Measurements from ENCODE around the gene IGLL1. TPM values are rescaled to one million over a fixed set of nuclear protein-coding genes. Genes with fewer than 3 reads are reported as not detected.

IGLL1 gene
- total and polyA plus RNA-seq, 2 donors (not counting 3 experiments of a cell fraction or from before 2014, with no cell fraction given): not detected

- POLR2A ChIA-PET: no interaction called here
These were observed 25.9 kb downstream of the IGLL1 start for GRCh38 chr22:23553924-23554870.

GRCh38 chr22:23553438-23553837 lies 26.7 kb downstream of the IGLL1 start:
- BruUV-seq (replicated peaks): no TSS peak
- no peak for DNase-seq (ENCODE audit: low read depth, low spot score)
- H3K4me3 ChIP-seq (replicated peaks in 1 of 3; ENCODE audit: insufficient read depth in 1 of 3, low read depth in 1 of 3, low read length in 3 of 3): no peak overlapping the region
- peaks cover 0 to 4% of the 10 kb centered on the region in 2 experiments for H3K27me3 ChIP-seq (ENCODE audit: control insufficient read depth in 2 of 2, insufficient read depth in 2 of 2, low read length in 2 of 2)
- H3K4me1 ChIP-seq (ENCODE audit: control insufficient read depth, extremely low read depth, insufficient read depth, low read length): no peaks in the 10 kb centered on the region
- intact Hi-C loops (cut with micrococcal nuclease): no loop called here
- H4K20me1 ChIP-seq (replicated peaks; ENCODE audit: control insufficient read depth, extremely low read depth, insufficient read depth, low read length): no peaks in the 10 kb centered on the region
- POLR2A ChIA-PET: no interaction called here
- H3K79me2 ChIP-seq (ENCODE audit: control insufficient read depth, insufficient read depth, low read length): no peaks in the 10 kb centered on the region
- no peaks in the 10 kb centered on the region for H3K9me1 ChIP-seq (replicated peaks; ENCODE audit: control insufficient read depth, extremely low read depth, insufficient read depth, low read length)
- TF ChIP-seq POLR2AphosphoS5 (IDR thresholded peaks at IDR 0.05; ENCODE audit: insufficient read depth, low read depth, low read length): no peak
- no peak for TF ChIP-seq CTCF (IDR thresholded peaks at IDR 0.05; ENCODE audit: extremely low read depth in 1 of 2, insufficient read depth in 1 of 2, low read depth in 1 of 2, low read length in 2 of 2)
- TF ChIP-seq JUN (IDR thresholded peaks at IDR 0.05; ENCODE audit: borderline replicate concordance, insufficient read depth, insufficient read length, low read depth): no peak
- TF ChIP-seq FOS (IDR thresholded peaks at IDR 0.05; ENCODE audit: borderline replicate concordance, insufficient read depth, low read length): no peak
- TF ChIP-seq POLR2A (IDR thresholded peaks at IDR 0.05; ENCODE audit: low read depth, low read length): no peak
- no peak for TF ChIP-seq MAX (IDR thresholded peaks at IDR 0.05; ENCODE audit: insufficient read depth, insufficient read length)
- TF ChIP-seq GATA2 (IDR thresholded peaks at IDR 0.05; ENCODE audit: insufficient read depth, insufficient read length, low read depth, low read length): no peak
- no peak for TF ChIP-seq MYC (IDR thresholded peaks at IDR 0.05; ENCODE audit: low read depth, low read length)
- TF ChIP-seq EZH2 (IDR thresholded peaks at IDR 0.05; ENCODE audit: borderline replicate concordance, low read depth, low read length, severe bottlenecking): no peak
- dilution Hi-C loops (cut with MboI; ENCODE audit: extremely low pct_ligation_motif_present, low sequenced_read_pairs): no loop called here
- H3K9ac ChIP-seq (replicated peaks; ENCODE audit: extremely low read depth, insufficient read depth, low read length): no peak overlapping the region
- H3K4me2 ChIP-seq (ENCODE audit: insufficient read depth, low read length): no peak overlapping the region
- no peaks in the 10 kb centered on the region for H3K9me3 ChIP-seq (replicated peaks; ENCODE audit: control insufficient read depth, insufficient read depth, low read length)
- CTCF ChIA-PET: no interaction called here
- H3K36me3 ChIP-seq (ENCODE audit: control insufficient read depth in 2 of 2, extremely low read depth in 1 of 2, insufficient read depth in 2 of 2, low read length in 2 of 2): no peaks in the 10 kb centered on the region
- no peak for FAIRE-seq
- H3K27ac ChIP-seq (ENCODE audit: insufficient read depth, low read depth, low read length): no peak overlapping the region
- no peak overlapping the region for H2AFZ ChIP-seq (ENCODE audit: low read depth, low read length)

More at GRCh38 chr22:23553924-23554870, 25.9 kb downstream of the IGLL1 start:
- no peak for TF ChIP-seq JUN (IDR thresholded peaks at IDR 0.05; ENCODE audit: borderline replicate concordance, insufficient read depth, insufficient read length, low read depth)
- TF ChIP-seq EZH2 (IDR thresholded peaks at IDR 0.05; ENCODE audit: borderline replicate concordance, low read depth, low read length, severe bottlenecking): no peak
- no TSS peak for BruUV-seq (replicated peaks)
- DNase-seq (ENCODE audit: low read depth, low spot score): no peak
- no peak for FAIRE-seq
- Histone ChIP-seq H3K9me3 (replicated peaks; ENCODE audit: control insufficient read depth, insufficient read depth, low read length) (no peaks in the 10 kb centered on the region), H3K4me2 (ENCODE audit: insufficient read depth, low read length) (no peak overlapping the region), H3K4me3 (replicated peaks in 1 of 3; ENCODE audit: insufficient read depth in 1 of 3, low read depth in 1 of 3, low read length in 3 of 3) (no peak overlapping the region), H3K27me3 (ENCODE audit: control insufficient read depth in 2 of 2, insufficient read depth in 2 of 2, low read length in 2 of 2) (peaks cover 0 to 2% of the 10 kb centered on the region in 2 experiments), H3K79me2 (ENCODE audit: control insufficient read depth, insufficient read depth, low read length) (no peaks in the 10 kb centered on the region), H3K27ac (ENCODE audit: insufficient read depth, low read depth, low read length) (no peak overlapping the region), H4K20me1 (replicated peaks; ENCODE audit: control insufficient read depth, extremely low read depth, insufficient read depth, low read length) (no peaks in the 10 kb centered on the region), H3K36me3 (ENCODE audit: control insufficient read depth in 2 of 2, extremely low read depth in 1 of 2, insufficient read depth in 2 of 2, low read length in 2 of 2) (no peaks in the 10 kb centered on the region), H2AFZ (ENCODE audit: low read depth, low read length) (no peak overlapping the region), H3K9me1 (replicated peaks; ENCODE audit: control insufficient read depth, extremely low read depth, insufficient read depth, low read length) (no peaks in the 10 kb centered on the region), H3K9ac (replicated peaks; ENCODE audit: extremely low read depth, insufficient read depth, low read length) (no peak overlapping the region), H3K4me1 (ENCODE audit: control insufficient read depth, extremely low read depth, insufficient read depth, low read length) (no peaks in the 10 kb centered on the region)
- CTCF ChIA-PET: no interaction called here
- intact Hi-C loops (cut with micrococcal nuclease): no loop called here
- dilution Hi-C loops (cut with MboI; ENCODE audit: extremely low pct_ligation_motif_present, low sequenced_read_pairs): no loop called here
